Breast epithelium (tissue), 4 donors: ENCODE data around the gene RNF150. TPM values are rescaled to one million over a fixed set of nuclear protein-coding genes. Genes with fewer than 3 reads are reported as not detected.

Source experiments
- DNase-seq, 2 donors: peaks; one replicate each; pipeline ENCODE4 v3.0.0-alpha.2; 2019; ENCODE audit warnings: low spot score in 2 of 2
- H3K27ac ChIP-seq, 2 donors: fragments of 200-600 bp; sonication (generic) in 1 of 2; one replicate each; pipeline ENCODE4 v1.5.1; 2016 to 2019; ENCODE audit warnings: mild to moderate bottlenecking in 1 of 2
- H3K27me3 ChIP-seq, 2 donors: fragments of 200-600 bp; sonication (generic) in 1 of 2; one replicate each; pipeline versions ENCODE4 v1.5.1 to v1.6.0; 2017 to 2019; ENCODE audit warnings: control low read depth in 1 of 2, mild to moderate bottlenecking in 1 of 2
- H3K36me3 ChIP-seq: fragments of 200-600 bp; one replicate; pipeline ENCODE4 v1.5.1; 2019
- H3K4me1 ChIP-seq, 2 donors: fragments of 200-600 bp; sonication (generic); one replicate each; pipeline ENCODE4 v1.5.1; 2016 to 2019; ENCODE audit warnings: control low read depth in 1 of 2
- H3K4me3 ChIP-seq, 3 donors: fragments of 200-600 bp; sonication (generic); 1 replicate in 2 of 3; 2 replicates in 1 of 3; pipeline ENCODE4 v1.5.1; 2016 to 2019; ENCODE audit warnings: mild to moderate bottlenecking in 3 of 3, moderate library complexity in 2 of 3
- H3K9me3 ChIP-seq, 2 donors: fragments of 200-600 bp; sonication (generic) in 1 of 2; one replicate each; pipeline ENCODE4 v1.5.1; 2016 to 2019; ENCODE audit warnings: control low read depth in 1 of 2
- CTCF ChIP-seq, 3 donors: fragments of 450-650 bp; IDR thresholded peaks; one replicate each; pipeline ENCODE4 v1.5.1; 2016 to 2017; ENCODE audit warnings: antibody characterized with exemption in 3 of 3, mild to moderate bottlenecking in 3 of 3, moderate library complexity in 3 of 3
- POLR2A ChIP-seq: fragments of 450-650 bp; IDR thresholded peaks from one replicate; pipeline ENCODE4 v1.6.1; 2016; ENCODE audit warnings: antibody characterized with exemption, mild to moderate bottlenecking, moderate library complexity
- POLR2AphosphoS5 ChIP-seq, 3 donors: sonication (generic); formaldehyde crosslinking; IDR thresholded peaks; one replicate each; pipeline ENCODE4 v1.6.1; 2017; ENCODE audit warnings: antibody characterized with exemption in 3 of 3
- intact Hi-C: fragments of 100-400 bp; cut with DNase I; formaldehyde crosslinking; loops from one replicate; pipeline ENCODE4 v1.15.1; 2023; ENCODE audit warnings: low total_unique reads
- total RNA-seq, 3 donors: library from RNA; depleted of rRNA; stranded (reverse); fragments of >200 nt; gene quantifications; one replicate each; pipeline ENCODE4 v1.1.0, GENCODE V29; 2016

RNF150 gene
- total RNA-seq, 3 donors from 2014 or later: 5.6 to 19.7 (median 14.8) TPM

GRCh38 chr4:141047228-141047884 is 85.9 kb downstream of the RNF150 start:
- no peak overlapping the region for H3K27ac ChIP-seq

DNA sequence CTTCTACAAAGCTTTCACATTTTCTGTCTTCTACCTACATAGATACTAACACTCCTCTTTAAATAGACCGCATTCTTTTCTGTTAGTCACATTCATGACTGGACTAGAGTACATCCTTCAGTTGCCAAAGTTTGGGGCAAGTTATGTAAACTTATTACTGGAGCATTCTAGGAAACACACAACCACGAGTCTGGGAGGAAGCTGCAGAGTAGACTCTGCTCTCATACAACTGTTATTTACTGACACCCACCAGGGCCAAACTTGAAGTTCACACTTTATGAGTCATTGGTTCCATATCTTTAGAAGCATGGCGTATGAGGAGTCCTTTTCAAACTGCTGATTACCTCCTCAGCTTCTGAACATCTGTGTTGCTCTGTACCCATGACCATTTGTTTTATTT is 87.0 kb downstream of the RNF150 start:
- H3K27ac ChIP-seq: no peak overlapping the region
- H3K4me1 ChIP-seq: no peaks in the 10 kb centered on the region
- H3K27me3 ChIP-seq: no peaks in the 10 kb centered on the region
- intact Hi-C loops: no loop called here
- no peak overlapping the region for H3K4me3 ChIP-seq
- H3K9me3 ChIP-seq: peaks cover 6 to 9% of the 10 kb centered on the region in 2 donors
- TF ChIP-seq POLR2AphosphoS5 (IDR thresholded peaks at IDR 0.05) (no peak), CTCF (IDR thresholded peaks at IDR 0.05) (no peak), POLR2A (no peak)
- H3K36me3 ChIP-seq: no peaks in the 10 kb centered on the region
- no peak for DNase-seq

More at GRCh38 chr4:141047228-141047884, 85.9 kb downstream of the RNF150 start:
- Histone ChIP-seq H3K4me3 (no peak overlapping the region), H3K27me3 (no peaks in the 10 kb centered on the region), H3K9me3 (peaks cover 15 to 20% of the 10 kb centered on the region in 2 donors), H3K4me1 (no peaks in the 10 kb centered on the region), H3K36me3 (no peaks in the 10 kb centered on the region)
- TF ChIP-seq POLR2AphosphoS5 (IDR thresholded peaks at IDR 0.05) (no peak), CTCF (IDR thresholded peaks at IDR 0.05) (no peak), POLR2A (no peak)
- intact Hi-C loops: no loop called here
- DNase-seq: no peak

DNA sequence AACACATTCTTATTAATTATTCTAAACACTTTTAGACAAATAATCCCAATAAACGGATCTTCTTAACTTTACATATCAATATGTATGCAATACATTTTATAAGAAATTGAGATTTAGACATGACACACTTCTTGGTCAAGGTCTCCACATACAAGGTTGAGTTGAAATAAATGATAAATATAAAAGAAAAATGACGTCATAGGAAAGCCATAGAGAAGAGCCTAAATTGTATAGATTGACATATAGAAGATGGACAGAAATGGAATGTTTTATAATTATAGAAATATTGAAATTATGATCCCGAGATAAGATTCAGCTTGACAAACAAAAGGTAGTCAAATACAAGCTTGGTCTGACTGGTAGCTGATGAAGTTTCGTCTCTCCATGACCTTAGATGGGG is 87.4 kb downstream of the RNF150 start:
- intact Hi-C loops: no loop called here
- Histone ChIP-seq H3K4me1 (no peaks in the 10 kb centered on the region), H3K9me3 (peaks cover 2 to 5% of the 10 kb centered on the region in 2 donors), H3K27ac (no peak overlapping the region), H3K4me3 (no peak overlapping the region), H3K36me3 (no peaks in the 10 kb centered on the region), H3K27me3 (no peaks in the 10 kb centered on the region)
- no peak for DNase-seq
- TF ChIP-seq POLR2AphosphoS5 (IDR thresholded peaks at IDR 0.05) (no peak), CTCF (IDR thresholded peaks at IDR 0.05) (no peak), POLR2A (no peak)

GRCh38 chr4:141041021-141041476 is 92.2 kb downstream of the RNF150 start:
- H3K9me3 ChIP-seq: no peaks in the 10 kb centered on the region
- DNase-seq: no peak
- no peak overlapping the region for H3K27ac ChIP-seq
- no peak overlapping the region for H3K4me3 ChIP-seq
- H3K27me3 ChIP-seq: no peaks in the 10 kb centered on the region
- intact Hi-C loops: no loop called here
- H3K36me3 ChIP-seq: no peaks in the 10 kb centered on the region
- TF ChIP-seq CTCF (IDR thresholded peaks at IDR 0.05) (no peak), POLR2A (no peak), POLR2AphosphoS5 (IDR thresholded peaks at IDR 0.05) (no peak)
- no peaks in the 10 kb centered on the region for H3K4me1 ChIP-seq

DNA sequence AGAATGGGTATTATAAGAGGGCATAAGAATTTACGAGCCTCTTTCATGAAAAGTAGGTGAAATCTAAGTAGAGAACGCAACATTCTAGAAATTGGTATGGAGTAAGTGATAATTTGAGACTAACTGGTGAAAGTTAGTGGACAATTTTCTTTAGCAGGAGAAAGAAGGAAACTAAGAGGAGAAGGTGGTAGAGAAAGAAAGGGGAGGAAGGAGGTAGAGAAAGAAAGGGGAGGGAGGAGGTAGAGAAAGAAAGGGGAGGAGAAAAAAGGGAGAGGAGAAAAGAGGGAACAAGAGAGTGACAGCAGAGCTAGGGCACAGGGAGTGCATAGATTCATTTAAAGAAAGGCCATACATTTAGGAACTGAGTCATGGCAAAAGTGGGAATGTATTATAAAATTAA is 94.1 kb downstream of the RNF150 start:
- Histone ChIP-seq H3K27me3 (no peaks in the 10 kb centered on the region), H3K4me3 (no peak overlapping the region), H3K27ac (no peak overlapping the region), H3K36me3 (no peaks in the 10 kb centered on the region), H3K9me3 (peaks cover 0 to 2% of the 10 kb centered on the region in 2 donors), H3K4me1 (no peaks in the 10 kb centered on the region)
- TF ChIP-seq CTCF (IDR thresholded peaks at IDR 0.05) (no peak), POLR2AphosphoS5 (IDR thresholded peaks at IDR 0.05) (no peak), POLR2A (no peak)
- DNase-seq: no peak
- intact Hi-C loops: no loop called here
